GM19438 (cell line): ENCODE data around the gene PHTF2.
"Not testable (repeated sequence)": the region's sequence is repeated elsewhere in the genome, so short reads cannot be mapped to it uniquely, and the experiment has no call there.

ENCODE experiments used
- ATAC-seq: cut with Tn5 transposase; IDR thresholded peaks from one replicate; pipeline ENCODE4 v1.9.1; 2021; ENCODE audit warnings: low read depth; ENCODE audit not compliant: unreplicated experiment

PHTF2 gene

GRCh38 chr7:77826300-77826699 lies 27.7 kb downstream of the PHTF2 start:
- no peak for ATAC-seq

GRCh38 chr7:77827999-77828398 lies 29.4 kb downstream of the PHTF2 start:
- no peak for ATAC-seq

- ATAC-seq: no peak
Measured at GRCh38 chr7:77830649-77831355, 32.2 kb downstream of the PHTF2 start.

GRCh38 chr7:77831481-77831880 lies 32.9 kb downstream of the PHTF2 start:
- no peak for ATAC-seq

GRCh38 chr7:77831953-77832352 lies 33.4 kb downstream of the PHTF2 start:
- no peak for ATAC-seq

- no peak for ATAC-seq
Measured at GRCh38 chr7:77833136-77833535, 34.6 kb downstream of the PHTF2 start.

- ATAC-seq: not testable (repeated sequence)
Measured at GRCh38 chr7:77836425-77836824, 37.9 kb downstream of the PHTF2 start.

- ATAC-seq: no peak
Measured at GRCh38 chr7:77837275-77837674, 38.7 kb downstream of the PHTF2 start.

GRCh38 chr7:77837966-77838365 lies 39.4 kb downstream of the PHTF2 start:
- no peak for ATAC-seq

GRCh38 chr7:77838929-77839491 lies 40.4 kb downstream of the PHTF2 start:
- ATAC-seq: no peak

GRCh38 chr7:77839919-77840318 lies 41.3 kb downstream of the PHTF2 start:
- ATAC-seq: no peak

- no peak for ATAC-seq
Measured at GRCh38 chr7:77843194-77843593, 44.6 kb downstream of the PHTF2 start.

GRCh38 chr7:77846317-77847092 lies 47.9 kb downstream of the PHTF2 start:
- no peak for ATAC-seq

- ATAC-seq: no peak
Measured at GRCh38 chr7:77855371-77856083, 57.0 kb downstream of the PHTF2 start.

GRCh38 chr7:77858278-77858677 lies 59.7 kb downstream of the PHTF2 start:
- no peak for ATAC-seq

GRCh38 chr7:77859343-77859742 lies 60.8 kb downstream of the PHTF2 start:
- ATAC-seq: no peak

- no peak for ATAC-seq
Measured at GRCh38 chr7:77862691-77863090, 64.1 kb downstream of the PHTF2 start.

- no peak for ATAC-seq
Measured at GRCh38 chr7:77863860-77864259, 65.3 kb downstream of the PHTF2 start.

- no peak for ATAC-seq
Measured at GRCh38 chr7:77866370-77866769, 67.8 kb downstream of the PHTF2 start.

- no peak for ATAC-seq
Measured at GRCh38 chr7:77866786-77867536, 68.4 kb downstream of the PHTF2 start.

GRCh38 chr7:77867537-77867865 lies 68.9 kb downstream of the PHTF2 start:
- no peak for ATAC-seq
